ENCODE results near the gene RAD18.

DNA sequence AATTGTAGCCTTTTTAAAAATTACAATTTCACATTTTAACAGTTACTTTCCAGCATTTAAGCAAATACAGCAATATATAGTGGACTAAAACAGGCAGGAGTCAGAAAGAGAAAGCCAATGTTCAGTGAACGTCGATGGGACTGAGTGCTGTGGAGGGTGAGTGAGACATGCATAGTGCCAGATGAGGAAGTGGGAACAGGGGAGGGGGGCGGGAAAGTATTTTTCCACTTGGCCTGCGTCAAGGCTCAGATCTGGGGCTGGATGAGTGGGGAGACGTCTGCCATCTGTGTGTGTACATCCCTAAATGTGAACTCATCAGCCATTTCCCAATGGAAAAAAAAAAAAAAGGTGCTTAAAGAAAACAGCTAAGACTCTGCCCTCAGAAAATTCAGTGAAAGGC is 19.2 kb upstream of the RAD18 start:
- TF ChIP-seq, protein P1, sequence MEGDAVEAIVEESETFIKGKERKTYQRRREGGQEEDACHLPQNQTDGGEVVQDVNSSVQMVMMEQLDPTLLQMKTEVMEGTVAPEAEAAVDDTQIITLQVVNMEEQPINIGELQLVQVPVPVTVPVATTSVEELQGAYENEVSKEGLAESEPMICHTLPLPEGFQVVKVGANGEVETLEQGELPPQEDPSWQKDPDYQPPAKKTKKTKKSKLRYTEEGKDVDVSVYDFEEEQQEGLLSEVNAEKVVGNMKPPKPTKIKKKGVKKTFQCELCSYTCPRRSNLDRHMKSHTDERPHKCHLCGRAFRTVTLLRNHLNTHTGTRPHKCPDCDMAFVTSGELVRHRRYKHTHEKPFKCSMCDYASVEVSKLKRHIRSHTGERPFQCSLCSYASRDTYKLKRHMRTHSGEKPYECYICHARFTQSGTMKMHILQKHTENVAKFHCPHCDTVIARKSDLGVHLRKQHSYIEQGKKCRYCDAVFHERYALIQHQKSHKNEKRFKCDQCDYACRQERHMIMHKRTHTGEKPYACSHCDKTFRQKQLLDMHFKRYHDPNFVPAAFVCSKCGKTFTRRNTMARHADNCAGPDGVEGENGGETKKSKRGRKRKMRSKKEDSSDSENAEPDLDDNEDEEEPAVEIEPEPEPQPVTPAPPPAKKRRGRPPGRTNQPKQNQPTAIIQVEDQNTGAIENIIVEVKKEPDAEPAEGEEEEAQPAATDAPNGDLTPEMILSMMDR (IDR thresholded peaks at IDR 0.05; ENCODE audit: poor library complexity): no peak
- TF ChIP-seq EZH2 (IDR thresholded peaks at IDR 0.05; ENCODE audit: borderline replicate concordance): no peak
- no peak for TF ChIP-seq EZH2phosphoT487 (IDR thresholded peaks at IDR 0.05; ENCODE audit: low read depth, severe bottlenecking, unreplicated experiment)

All from hepatocyte (in vitro differentiated cells).